HT-29 (cell line): ENCODE measurements around the gene LYPLA2. TPM values are rescaled to one million over a fixed set of nuclear protein-coding genes. Genes with fewer than 3 reads are reported as not detected.
A peak's percentile ranks its signal among the peaks of the same experiment; 100 is the strongest.

Experiments used
- DNase-seq: peaks from one replicate; pipeline ENCODE4 v3.0.0-alpha.2; 2015; ENCODE audit warnings: low spot score
- total RNA-seq: library from RNA; depleted of rRNA; stranded (reverse); fragments of >200 nt; shearing (Covaris generic); gene quantifications from 2 replicates; pipeline ENCODE4 v1.2.3, GENCODE V29; 2014; rRNA removed

LYPLA2 gene
- 299 and 311 TPM in 2 replicates for total RNA-seq

DNA sequence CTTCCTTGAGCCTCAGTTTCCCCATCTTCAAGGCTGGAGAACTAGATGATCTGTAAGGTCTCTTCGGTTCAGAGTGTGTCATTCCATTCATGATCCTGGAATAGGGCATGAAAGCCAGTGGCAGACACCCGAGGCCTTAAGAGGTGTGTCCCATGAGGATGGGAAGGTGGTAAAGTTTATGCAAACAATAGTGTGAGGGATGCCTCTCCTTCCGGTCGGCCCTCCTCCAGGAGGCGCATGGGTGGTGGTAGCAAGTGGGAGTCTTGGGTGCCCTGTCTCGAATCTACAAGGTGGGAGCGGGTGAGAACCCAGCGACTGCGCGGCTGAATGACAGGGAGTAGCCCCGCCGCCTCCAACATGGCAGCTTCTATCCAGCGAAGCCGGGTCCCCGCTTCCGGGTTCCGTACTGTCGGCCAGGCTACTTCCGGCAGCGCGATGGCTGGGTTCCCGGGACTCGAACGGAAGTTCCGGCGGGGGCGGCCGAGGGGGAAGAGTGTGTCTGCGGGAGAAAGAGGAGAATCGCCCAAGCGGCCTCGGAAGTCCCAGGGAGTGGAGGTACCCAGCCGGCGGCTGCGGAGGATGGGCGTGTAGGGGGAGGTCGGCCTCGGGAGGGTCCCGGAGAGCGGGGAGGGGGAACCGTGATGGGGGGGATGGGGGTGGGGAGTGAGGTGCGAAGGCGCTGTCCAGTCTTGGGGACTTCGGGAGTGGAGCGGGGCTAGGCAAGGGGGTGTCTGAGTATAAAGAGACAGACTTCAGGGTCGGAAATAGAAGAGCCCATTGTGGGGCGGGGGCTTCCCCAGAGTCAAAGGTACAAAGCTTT lies at the start of gene LYPLA2:
LYPLA2 (plus strand) TSS at position 450 of the 820 bp plus-strand sequence. CDS start 1,538 bp downstream, outside the sequence.
- DNase-seq, result peak; percentile 91

- DNase-seq, result no peak
These were observed 49.3 kb upstream of the LYPLA2 start for GRCh38 chr1:23741609-23742008.

DNA sequence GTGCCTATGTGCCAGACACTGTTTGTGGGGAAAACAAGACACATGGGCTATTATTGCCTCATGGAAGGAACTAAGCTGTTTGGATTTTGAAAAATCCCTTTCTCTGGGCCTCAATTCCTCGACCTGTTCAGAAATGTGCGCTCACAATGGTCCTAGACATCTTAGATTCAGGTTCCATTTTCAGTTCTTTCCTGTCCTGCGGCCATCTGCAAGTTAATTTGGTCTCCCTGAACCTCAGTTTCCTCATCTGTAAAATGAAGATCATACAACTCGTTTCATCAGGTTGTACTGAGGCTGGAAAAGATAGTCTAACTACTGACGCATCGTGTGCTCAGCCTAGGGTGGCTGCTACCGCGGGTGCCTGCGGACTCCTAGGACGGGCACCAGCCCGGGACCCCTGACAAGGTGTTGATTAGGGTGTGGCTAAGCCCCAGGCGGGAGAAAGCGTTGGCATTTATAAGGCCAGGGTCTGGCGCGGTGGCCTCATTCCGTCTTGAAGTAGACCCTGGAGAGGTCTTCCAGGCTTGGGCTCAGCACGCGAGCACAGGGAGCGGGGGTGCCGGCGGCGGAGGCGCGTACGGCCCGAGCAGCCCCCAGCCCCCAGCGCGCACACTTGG lies 48.2 kb upstream of the LYPLA2 start:
- peak; percentile 32 for DNase-seq

DNA sequence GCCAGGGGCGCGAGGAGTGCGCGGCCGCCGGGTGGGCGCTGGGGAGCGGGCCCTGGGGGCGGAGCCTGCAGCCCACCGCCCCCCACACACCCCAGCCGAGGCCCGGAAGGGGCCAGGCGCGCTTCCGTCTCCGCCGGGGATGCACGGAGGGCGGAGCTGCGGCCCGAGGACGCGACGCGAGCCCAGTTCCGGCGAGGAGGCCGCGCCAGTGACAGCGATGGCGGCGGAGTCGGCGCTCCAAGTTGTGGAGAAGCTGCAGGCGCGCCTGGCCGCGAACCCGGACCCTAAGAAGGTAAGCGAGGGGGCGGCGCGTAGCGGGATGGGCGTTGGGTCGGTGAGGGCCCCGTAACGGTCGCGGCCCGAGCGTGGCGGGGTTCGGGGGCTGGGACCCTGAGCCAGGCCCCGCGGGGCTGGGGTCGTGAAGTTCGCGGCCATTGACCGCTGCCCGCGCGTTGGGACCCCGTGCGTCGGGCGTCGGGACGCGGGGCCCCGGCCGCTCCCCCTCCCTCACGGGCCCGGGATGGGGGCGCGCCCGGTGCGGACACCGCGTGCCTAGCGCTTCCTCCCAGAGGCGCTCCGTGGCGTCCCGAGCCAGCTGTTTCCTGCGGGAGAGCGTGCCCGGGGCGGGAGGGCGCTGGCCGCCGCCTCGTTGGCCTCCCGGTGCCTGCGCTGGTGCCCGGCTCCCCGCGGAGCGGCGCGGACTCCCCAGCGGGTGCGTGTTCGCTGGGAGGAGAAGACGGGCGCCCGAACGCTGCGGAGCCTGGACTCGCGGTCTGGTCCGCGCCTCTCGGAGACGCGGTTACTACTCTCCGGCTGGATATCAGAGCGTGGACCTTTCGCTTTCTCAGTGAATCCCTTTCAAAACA lies 47.4 kb upstream of the LYPLA2 start, which contains the start of gene ELOA:
ELOA (plus strand) TSS at position 185 of the 866 bp plus-strand sequence; CDS start at position 218, 33 bp downstream.
- DNase-seq, result peak; percentile 69

GRCh38 chr1:23745515-23745914 lies 45.4 kb upstream of the LYPLA2 start:
- peak; percentile 53 for DNase-seq

- no peak for DNase-seq
These were observed 42.9 kb upstream of the LYPLA2 start for GRCh38 chr1:23748016-23748415.

GRCh38 chr1:23751050-23751814 lies 39.7 kb upstream of the LYPLA2 start:
- peak; percentile 71 for DNase-seq

DNA sequence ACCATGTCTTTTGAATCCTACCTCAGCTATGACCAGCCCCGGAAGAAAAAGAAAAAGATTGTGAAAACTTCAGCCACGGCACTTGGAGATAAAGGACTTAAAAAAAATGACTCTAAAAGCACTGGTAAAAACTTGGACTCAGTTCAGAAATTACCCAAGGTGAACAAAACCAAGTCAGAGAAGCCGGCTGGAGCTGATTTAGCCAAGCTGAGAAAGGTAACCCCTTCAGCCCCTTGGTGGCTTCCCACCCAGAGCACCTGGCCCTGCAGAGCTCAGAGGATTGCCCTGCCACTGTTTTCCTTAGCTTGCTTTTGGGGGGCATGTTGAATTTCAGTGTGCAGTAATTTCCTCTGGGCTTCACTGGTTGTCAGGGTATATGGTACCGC lies 39.1 kb upstream of the LYPLA2 start:
- no peak for DNase-seq

- DNase-seq, result no peak
These were observed 38.0 kb upstream of the LYPLA2 start for GRCh38 chr1:23752909-23753308.

GRCh38 chr1:23756676-23757075 lies 34.3 kb upstream of the LYPLA2 start:
- no peak for DNase-seq

- DNase-seq, result no peak
These were observed 33.1 kb upstream of the LYPLA2 start for GRCh38 chr1:23757812-23758211.

DNA sequence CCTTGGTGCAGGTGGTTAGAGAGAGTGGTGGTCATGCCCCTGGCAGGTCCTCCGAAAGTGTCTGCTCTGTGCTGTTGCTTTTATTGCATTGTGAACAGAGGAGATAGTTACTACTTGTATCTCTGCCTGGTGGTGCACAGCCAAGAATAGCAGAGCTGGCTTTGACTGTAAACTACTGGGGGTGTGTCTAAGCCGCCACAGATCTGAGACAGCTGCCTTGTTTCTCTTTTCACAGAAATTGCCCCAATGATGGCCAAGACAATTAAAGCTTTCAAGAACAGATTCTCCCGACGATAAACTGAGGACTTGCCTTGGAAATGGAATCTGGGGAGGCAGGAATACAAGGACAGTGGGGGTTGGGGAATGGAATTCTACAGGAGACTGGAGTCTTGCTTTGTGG lies 31.7 kb upstream of the LYPLA2 start:
- no peak for DNase-seq

- no peak for DNase-seq
These were observed 27.8 kb upstream of the LYPLA2 start for GRCh38 chr1:23763041-23763577.

- no peak for DNase-seq
These were observed 22.2 kb upstream of the LYPLA2 start for GRCh38 chr1:23768733-23769132.

DNA sequence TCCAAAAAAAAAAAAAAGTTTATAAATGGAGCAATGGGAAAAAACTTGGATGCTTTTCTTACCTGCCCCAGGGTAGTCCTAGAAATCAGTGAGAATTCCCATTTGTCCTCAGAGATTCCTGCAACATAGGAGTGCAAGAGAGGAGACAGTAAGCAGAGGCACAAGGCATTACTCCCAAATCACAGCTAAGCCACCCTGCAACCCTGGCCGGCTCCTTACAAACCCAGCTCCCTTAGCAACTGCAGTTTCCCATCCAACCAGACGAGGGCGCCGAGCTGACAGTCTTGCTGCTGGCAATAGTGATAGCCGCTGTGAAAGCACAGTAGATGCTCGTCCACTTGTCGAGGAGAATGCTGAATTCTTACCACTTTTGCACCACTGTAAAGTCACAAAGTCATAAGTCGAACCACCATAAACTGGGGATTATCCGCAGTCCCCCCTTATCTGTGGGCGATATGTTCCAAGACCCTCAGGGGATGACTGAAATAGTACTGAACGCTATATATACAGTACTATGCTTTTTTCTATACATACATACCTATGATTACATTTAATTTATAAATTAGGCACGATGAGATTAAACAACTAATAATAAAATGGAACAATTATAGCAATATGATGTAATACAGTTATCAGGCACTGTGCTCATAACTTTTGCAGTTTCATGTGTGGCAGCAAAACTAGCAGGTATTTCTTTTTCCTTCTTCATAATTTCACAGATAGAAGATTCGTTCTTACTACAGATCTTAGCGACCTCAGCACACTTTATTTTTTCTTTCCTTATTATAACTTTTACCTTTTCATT lies 18.7 kb upstream of the LYPLA2 start:
- DNase-seq, result peak; percentile 95

DNA sequence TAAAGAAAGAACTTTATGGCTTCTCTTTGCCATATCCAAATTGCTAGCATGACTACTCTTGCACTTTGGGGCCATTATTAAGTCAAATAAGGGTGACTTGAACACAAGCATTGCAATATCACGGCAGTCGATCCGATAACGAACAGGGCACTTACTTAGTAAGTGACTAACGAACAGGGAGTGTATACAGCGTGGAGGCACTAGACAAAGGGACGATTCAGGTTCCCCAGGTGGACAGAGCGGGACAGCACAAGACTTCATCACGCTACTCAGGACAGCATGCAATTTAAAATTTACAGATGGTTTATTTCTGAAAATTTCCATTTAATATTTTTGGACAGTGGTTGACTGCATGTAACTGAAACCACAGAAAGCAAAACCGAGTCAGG lies 18.1 kb upstream of the LYPLA2 start:
- DNase-seq, result no peak

DNA sequence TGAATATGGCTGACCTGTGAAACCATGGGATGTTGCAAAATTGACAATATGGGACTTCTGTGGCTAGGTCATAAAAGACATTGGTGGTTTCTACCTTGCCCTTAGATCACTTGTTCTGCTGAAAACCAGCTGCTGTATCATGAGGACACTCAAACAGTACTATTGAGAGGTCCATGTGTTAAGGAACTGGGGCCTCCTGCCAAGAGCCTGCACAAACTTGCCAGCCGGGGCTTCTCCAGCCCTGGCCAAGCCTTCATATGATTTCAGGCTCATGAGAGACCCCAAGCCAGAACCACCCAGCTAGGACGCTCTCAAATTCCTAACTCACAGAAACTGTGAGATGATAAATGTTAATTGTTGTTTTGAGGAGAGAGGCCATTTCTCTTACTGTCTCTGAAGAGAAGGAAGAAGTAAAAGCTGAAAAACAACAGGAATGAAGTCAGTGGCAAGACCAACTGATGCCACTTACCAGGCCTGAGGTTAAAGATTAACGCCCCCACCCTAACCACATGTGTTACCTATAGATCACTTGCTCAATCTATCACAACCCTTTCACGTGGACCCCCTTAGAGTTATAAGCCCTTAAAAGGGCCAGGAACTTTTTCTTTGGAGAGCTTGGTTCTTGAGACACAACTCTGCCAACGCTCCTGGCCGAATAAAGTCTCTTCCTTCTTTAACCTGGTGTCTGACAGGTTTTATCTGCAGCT lies 16.6 kb upstream of the LYPLA2 start:
- no peak for DNase-seq

DNA sequence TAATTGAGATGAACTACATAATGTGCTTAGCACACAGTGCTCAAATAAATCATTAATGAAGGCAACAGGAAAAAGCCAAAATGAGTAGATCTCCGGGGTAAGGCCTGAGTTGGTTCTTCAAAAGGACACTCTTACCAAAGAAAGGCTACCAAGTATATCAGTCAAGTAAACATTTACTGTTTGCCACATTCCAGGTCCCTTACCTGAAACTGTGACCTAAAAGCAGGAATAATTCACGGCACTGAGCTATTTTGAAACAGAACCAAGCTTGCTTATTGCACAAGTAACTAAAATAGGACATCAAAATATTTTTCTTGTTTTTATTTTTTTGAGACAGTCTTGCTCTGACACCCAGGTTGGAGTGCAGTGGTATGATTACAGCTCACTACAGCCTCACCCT lies 14.7 kb upstream of the LYPLA2 start:
- no peak for DNase-seq
